Mesothelial cell of epicardium (in vitro differentiated cells): ENCODE results near the gene PARD3B. TPM values are rescaled to one million over a fixed set of nuclear protein-coding genes. Genes with fewer than 3 reads are reported as not detected.

Experiments
- DNase-seq, 2 experiments: peaks; one replicate each; pipeline ENCODE4 v3.0.0; 2021; ENCODE audit warnings: low spot score in 2 of 2; ENCODE audit not compliant: unreplicated experiment in 2 of 2
- H3K27ac Mint-ChIP-seq: 2 replicates; pipeline ENCODE4 v1.8.0; 2021; ENCODE audit warnings: mixed read lengths
- H3K27me3 Mint-ChIP-seq: 2 replicates; pipeline ENCODE4 v1.8.0; 2021; ENCODE audit warnings: low read depth, mixed read lengths
- H3K36me3 Mint-ChIP-seq: 2 replicates; pipeline ENCODE4 v1.8.0; 2021; ENCODE audit warnings: mixed read lengths
- H3K4me1 Mint-ChIP-seq: 2 replicates; pipeline ENCODE4 v1.8.0; 2021; ENCODE audit warnings: mixed read lengths
- H3K4me3 Mint-ChIP-seq: 2 replicates; pipeline ENCODE4 v1.8.0; 2021; ENCODE audit warnings: mild to moderate bottlenecking, moderate library complexity, mixed read lengths
- H3K9me3 Mint-ChIP-seq: 2 replicates; pipeline ENCODE4 v1.8.0; 2021; ENCODE audit warnings: mixed read lengths
- total RNA-seq: library from RNA; stranded (reverse); gene quantifications from 3 replicates; pipeline ENCODE4 v1.2.1, GENCODE V29; 2021
- TF ChIP-seq, protein P1 (sequence below): fragments of 200-600 bp; sonication (generic); IDR thresholded peaks from one replicate; pipeline ENCODE4 v1.5.0; 2021; ENCODE audit warnings: antibody characterized with exemption; ENCODE audit not compliant: unreplicated experiment

The PARD3B gene
- total RNA-seq, 1 donor from 2014 or later = 23.4 TPM

GRCh38 chr2:205510345-205510744 lies 965.1 kb downstream of the PARD3B start:
- H3K4me3 Mint-ChIP-seq = no peak overlapping the region
- peaks cover 16% of the 10 kb centered on the region for H3K4me1 Mint-ChIP-seq
- H3K9me3 Mint-ChIP-seq = peaks cover 14% of the 10 kb centered on the region
- DNase-seq = no peak
- H3K27ac Mint-ChIP-seq = peak overlapping the region; percentile 15
- no peaks in the 10 kb centered on the region for H3K27me3 Mint-ChIP-seq
- peaks cover 2% of the 10 kb centered on the region for H3K36me3 Mint-ChIP-seq
- TF ChIP-seq, protein P1, sequence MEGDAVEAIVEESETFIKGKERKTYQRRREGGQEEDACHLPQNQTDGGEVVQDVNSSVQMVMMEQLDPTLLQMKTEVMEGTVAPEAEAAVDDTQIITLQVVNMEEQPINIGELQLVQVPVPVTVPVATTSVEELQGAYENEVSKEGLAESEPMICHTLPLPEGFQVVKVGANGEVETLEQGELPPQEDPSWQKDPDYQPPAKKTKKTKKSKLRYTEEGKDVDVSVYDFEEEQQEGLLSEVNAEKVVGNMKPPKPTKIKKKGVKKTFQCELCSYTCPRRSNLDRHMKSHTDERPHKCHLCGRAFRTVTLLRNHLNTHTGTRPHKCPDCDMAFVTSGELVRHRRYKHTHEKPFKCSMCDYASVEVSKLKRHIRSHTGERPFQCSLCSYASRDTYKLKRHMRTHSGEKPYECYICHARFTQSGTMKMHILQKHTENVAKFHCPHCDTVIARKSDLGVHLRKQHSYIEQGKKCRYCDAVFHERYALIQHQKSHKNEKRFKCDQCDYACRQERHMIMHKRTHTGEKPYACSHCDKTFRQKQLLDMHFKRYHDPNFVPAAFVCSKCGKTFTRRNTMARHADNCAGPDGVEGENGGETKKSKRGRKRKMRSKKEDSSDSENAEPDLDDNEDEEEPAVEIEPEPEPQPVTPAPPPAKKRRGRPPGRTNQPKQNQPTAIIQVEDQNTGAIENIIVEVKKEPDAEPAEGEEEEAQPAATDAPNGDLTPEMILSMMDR = no peak

GRCh38 chr2:205511221-205511620 lies 965.9 kb downstream of the PARD3B start:
- peaks cover 14% of the 10 kb centered on the region for H3K9me3 Mint-ChIP-seq
- TF ChIP-seq, protein P1 = no peak
- DNase-seq = no peak
- H3K27ac Mint-ChIP-seq = no peak overlapping the region
- H3K4me3 Mint-ChIP-seq = no peak overlapping the region
- H3K27me3 Mint-ChIP-seq = no peaks in the 10 kb centered on the region
- H3K36me3 Mint-ChIP-seq = peaks cover 2% of the 10 kb centered on the region
- peaks cover 16% of the 10 kb centered on the region for H3K4me1 Mint-ChIP-seq

DNA sequence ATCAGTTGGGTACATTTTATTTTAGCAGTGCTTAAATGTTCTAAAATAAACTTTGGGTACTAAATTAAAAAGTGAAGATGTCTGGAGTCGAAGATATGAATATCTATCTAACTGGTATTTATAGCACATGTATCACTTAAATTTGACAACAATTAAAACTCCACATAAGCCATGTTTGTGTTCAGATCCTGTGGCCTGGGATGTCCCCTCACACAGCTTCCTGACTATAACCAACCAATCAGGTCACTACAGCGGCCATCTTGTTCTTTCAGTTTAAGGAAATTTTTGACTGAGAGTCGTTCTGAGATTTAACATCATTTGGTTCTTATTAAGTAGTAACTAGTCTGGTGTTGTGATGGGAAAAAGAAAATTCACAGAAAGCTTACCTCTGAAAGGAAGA lies 966.4 kb downstream of the PARD3B start:
- Mint-ChIP-seq H3K27ac (no peak overlapping the region), H3K9me3 (peaks cover 11% of the 10 kb centered on the region), H3K27me3 (no peaks in the 10 kb centered on the region), H3K4me3 (no peak overlapping the region), H3K36me3 (no peaks in the 10 kb centered on the region), H3K4me1 (peaks cover 16% of the 10 kb centered on the region)
- TF ChIP-seq, protein P1 = no peak
- DNase-seq = no peak

DNA sequence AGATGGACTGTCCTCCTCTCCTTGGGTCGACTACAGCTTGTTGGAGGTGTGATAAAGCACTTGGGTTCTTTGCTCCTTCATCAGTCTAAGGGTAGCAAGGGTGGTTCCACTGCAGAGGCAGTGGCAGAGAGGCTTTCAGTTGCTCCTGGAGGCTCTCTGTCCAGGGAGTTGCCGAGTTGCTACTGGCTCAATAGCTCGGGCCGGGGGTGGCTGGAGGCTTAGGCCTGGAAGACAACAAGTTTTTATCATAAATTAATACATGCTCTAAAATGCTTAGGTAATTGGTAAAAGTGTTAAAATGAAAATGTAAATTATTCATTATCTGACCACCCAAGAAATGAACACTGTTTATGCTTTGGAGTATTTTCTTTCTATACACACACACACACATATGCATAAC lies 975.0 kb downstream of the PARD3B start:
- H3K9me3 Mint-ChIP-seq = no peaks in the 10 kb centered on the region
- H3K27me3 Mint-ChIP-seq = no peaks in the 10 kb centered on the region
- no peak for DNase-seq
- no peak overlapping the region for H3K4me3 Mint-ChIP-seq
- peaks cover 9% of the 10 kb centered on the region for H3K36me3 Mint-ChIP-seq
- H3K27ac Mint-ChIP-seq = no peak overlapping the region
- TF ChIP-seq, protein P1 = no peak
- H3K4me1 Mint-ChIP-seq = no peaks in the 10 kb centered on the region

DNA sequence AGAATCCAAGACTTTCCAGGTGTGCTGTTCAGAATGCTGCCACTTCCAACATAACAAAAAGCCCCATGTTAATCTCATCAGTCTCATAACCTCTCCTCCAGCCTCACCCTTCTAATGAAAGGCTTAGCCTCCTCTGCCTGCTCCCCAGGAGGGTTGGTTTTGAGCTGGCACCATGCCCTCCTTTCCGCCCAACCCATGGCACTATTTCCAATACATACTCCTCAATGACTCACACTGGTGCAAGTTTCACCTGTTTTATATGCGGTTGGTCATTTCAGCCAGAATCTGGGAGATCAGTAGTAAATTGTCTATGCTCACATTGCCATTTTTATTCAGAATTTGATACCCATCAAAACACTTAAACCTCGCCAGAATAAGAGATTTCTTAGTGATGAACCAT lies 979.4 kb downstream of the PARD3B start:
- TF ChIP-seq, protein P1 = no peak
- no peak for DNase-seq
- Mint-ChIP-seq H3K4me3 (no peak overlapping the region), H3K36me3 (peaks cover 3% of the 10 kb centered on the region), H3K27ac (no peak overlapping the region), H3K9me3 (no peaks in the 10 kb centered on the region), H3K27me3 (no peaks in the 10 kb centered on the region), H3K4me1 (no peaks in the 10 kb centered on the region)

DNA sequence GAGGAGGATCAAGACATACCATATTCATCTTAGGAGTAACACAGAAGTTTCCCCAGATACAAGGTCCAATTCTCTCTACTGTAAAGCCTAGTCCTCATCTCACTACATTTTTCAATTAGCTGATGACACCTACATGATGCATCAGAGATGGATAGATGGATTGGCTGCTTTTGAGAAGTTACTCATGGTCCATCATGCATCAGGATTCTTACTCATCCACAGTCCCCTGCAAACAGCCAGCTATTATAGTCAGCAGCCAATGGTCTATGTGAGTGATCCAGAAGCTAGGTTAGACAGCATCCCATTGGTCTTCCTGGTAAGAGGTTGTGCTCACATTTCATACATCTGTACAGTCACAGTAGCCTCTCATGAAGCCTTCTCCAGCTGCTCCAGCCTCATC lies 982.5 kb downstream of the PARD3B start:
- DNase-seq = no peak
- H3K4me1 Mint-ChIP-seq = no peaks in the 10 kb centered on the region
- no peak overlapping the region for H3K27ac Mint-ChIP-seq

More for the DNA sequence above, 982.5 kb downstream of the PARD3B start:
- Mint-ChIP-seq H3K9me3 (no peaks in the 10 kb centered on the region), H3K27me3 (no peaks in the 10 kb centered on the region), H3K4me3 (no peak overlapping the region), H3K36me3 (no peaks in the 10 kb centered on the region)
- TF ChIP-seq, protein P1 = no peak
